NCI-H1417 treated with DMSO at 0.1 percent for 48 hours (cell line): ENCODE results near the gene WNT11.

ENCODE experiments used
- DNase-seq: peaks from one replicate; lab custom pipeline; 2025; lab: John Stamatoyannopoulos, UW

WNT11 gene

DNA sequence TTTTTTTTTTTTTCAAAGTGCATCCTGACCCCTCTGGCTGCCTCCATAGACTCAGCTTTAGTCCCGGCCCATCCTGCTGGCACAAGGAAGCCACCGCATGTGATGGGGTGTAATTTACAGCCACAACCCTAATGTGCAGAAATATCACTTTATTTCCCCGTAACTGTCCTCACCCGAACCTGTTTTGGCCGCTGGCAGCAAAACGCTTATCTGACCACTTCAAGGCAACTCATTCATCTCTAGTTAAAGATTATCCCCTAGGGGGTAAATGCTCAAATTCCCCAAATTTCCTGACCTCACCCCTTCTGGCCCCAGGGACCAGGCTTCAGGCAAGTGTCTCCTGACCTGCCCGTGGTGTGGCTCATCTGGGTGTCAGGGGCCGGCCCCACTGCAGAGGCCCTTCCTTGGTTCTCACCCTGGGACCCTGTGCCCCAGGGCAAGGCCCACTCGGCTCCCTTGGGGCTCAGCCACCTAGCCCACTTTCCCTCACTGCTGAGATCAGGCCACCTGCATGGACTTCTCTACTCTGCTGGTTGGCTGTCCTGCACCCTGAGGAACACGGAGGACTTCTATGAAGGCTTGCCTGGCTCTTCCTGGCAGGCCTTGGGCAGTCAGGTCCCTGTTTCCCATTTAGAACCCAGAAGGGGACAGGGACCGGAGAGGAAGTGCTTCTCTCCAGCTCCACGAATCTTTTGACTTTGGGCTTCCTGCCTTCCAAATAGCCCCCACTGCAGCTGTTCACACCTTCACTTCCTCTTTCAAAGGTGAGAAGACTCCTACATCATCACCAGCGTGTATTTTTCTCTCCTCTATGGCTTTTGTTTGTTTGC, 53.3 kb downstream of the WNT11 start:
- no peak for DNase-seq

- no peak for DNase-seq
Observed at GRCh38 chr11:76152086-76152681, 54.1 kb downstream of the WNT11 start.

DNA sequence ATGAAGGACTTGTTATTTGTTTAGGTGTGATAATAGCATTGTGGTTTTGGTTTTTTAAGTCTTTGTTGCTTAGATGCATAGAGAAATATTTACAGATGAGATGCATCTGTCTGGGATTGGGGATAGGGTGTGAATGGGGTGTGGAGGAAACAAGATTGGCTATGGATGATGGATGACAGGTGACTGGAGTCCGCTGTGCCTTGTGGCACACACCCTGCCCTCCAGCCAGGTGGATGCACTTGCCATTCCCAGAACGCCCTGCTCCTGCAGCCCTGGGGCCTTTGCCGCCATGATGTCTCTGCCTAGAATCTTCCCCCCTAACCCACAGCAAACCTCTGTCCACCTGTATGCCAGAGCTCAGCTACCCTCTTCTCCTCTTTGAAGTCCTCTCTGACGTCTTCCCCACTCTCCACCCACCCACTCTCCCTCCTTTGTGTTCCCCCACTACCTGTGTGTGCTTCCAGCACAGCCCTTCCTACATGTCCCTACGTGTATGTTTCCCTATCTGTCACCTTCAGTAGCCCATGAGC, 54.7 kb downstream of the WNT11 start:
- DNase-seq, result no peak

DNA sequence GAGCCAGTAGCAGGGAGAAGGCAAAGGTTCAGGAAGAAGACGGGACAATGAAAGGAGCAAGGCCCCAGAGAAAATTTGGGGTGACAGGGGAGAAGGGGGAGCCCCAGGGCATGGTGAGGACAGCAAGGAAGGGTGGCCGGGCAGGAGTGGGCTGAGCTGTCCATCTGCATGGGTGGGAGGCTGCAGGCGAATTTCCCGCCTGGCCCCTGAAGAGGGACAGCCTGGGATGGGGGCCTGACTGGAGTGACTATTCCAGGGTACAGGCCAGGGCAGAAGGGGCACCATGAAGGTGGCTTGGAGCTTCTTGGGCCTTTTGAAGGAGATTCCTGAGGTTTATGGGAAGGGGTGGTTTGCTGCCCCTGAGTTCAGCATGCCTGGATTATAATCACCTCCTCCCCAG, 56.2 kb downstream of the WNT11 start:
- DNase-seq, result no peak

DNA sequence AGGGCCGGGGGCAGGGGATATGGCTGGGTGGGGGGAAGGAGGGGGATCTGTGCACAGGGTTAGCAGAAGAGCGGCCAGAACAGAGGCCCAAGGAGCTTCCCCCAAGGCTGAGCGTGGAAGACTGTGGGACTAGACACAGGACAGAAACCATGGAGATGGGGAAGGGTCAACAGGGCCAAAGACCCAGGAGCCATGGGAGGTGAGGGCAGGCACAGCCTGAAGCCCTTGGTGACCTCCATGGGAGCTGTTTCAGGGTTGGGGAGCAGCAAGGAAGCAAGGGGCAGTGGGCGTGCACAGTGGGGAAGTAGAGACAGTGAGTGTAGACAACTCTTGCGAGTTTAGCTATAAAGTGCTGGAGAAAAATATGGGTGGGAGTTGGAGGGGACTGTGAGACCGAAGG, 56.6 kb downstream of the WNT11 start:
- DNase-seq, result no peak

DNA sequence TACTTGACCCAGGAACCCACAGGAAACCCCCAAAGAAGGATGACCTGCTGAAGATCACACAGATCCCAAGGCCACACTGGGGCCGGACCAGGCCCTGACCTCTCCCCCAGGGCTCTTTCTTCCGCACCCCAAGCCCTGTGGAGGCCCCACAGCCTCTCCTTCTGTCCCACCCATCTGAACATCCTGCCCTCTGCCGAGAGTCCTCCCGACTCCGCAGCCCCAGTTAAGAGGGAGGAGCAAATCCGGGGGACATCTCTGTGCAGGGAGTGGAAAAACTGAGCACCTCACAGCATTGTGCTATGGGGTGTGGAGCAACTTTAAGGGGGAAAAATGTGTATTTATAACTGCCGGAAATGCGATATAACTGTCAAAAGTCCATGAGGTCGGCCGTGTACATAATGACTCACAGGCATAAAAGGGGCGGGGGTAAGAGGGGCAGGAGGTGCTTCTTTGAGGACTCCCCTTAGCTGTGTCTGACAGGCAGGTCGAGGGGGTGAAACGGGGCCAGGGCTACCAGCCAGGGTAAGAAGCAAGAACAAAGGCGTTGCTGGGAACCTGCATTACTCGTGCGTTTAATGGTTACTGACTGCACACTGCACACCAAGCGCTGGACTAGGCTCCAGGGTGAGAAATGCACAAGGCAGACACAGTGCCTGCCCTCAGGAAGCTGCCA, 57.2 kb downstream of the WNT11 start:
- no peak for DNase-seq

GRCh38 chr11:76148231-76148630, 58.1 kb downstream of the WNT11 start:
- no peak for DNase-seq

GRCh38 chr11:76147106-76147740, 59.1 kb downstream of the WNT11 start:
- no peak for DNase-seq

DNA sequence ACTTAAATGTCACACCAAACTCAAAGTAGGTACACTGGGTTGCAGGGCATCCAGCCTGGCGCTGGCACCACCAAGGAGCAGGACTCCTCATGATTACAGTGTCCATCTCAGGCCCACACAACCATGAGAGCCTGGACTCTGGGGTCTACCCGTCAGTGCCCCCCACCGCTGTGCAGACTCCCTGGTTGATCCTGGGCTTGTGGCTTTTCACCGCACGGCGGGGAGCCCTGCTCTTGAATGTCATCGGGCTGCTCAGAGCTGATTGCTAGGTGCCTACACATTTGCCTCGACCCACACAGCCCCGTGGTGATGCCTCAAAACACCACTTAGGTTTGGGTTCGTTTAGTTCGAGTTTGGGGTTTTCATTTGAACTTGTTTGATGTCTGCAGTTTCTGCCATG, 63.0 kb downstream of the WNT11 start:
- DNase-seq, result no peak

- DNase-seq, result no peak
Observed at GRCh38 chr11:76141901-76142588, 64.3 kb downstream of the WNT11 start.

DNA sequence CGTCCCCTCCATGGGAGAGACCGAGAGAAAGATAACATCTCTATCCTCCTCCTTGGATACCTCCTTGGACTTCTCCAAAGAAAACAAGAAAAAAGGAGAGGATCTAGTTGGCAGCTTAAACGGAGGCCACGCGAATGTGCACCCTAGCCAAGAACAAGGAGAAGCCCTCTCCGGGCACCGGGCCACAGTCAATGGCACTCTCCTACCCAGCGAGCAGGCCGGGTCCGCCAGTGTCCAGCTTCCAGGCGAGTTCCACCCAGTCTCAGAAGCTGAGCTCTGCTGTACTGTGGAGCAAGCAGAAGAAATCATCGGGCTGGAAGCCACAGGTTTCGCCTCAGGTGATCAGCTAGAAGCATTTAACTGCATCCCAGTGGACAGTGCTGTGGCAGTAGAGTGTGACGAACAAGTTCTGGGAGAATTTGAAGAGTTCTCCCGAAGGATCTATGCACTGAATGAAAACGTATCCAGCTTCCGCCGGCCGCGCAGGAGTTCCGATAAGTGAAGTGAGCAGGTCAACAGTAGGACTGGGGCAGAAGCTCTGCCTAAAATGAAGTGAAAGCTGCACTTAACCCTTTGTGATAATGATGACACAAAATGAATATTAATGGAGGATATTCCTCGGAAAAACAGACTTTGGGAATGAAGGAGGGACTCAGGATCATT, 65.3 kb downstream of the WNT11 start:
- DNase-seq, result no peak

GRCh38 chr11:76139314-76139713, 67.0 kb downstream of the WNT11 start:
- DNase-seq, result no peak
